GM12878 (cell line): ENCODE measurements around the gene ERFL.

Experiments
- MEF2B ChIP-seq: fragments of 450-650 bp; IDR thresholded peaks from 2 replicates; pipeline ENCODE4 v1.6.1; 2018; ENCODE audit warnings: mild to moderate bottlenecking, moderate library complexity; ENCODE audit not compliant: partially characterized antibody, poor library complexity, severe bottlenecking
- POLR2A ChIP-seq: IDR thresholded peaks from 2 replicates; pipeline ENCODE4 v1.6.1; 2011; ENCODE audit warnings: low read depth, mild to moderate bottlenecking, low read length
- ZZZ3 ChIP-seq: IDR thresholded peaks from 2 replicates; pipeline ENCODE4 v1.6.1; 2011; ENCODE audit warnings: low read depth; ENCODE audit not compliant: control insufficient read depth, insufficient read length
- TF ChIP-seq, protein P1 (sequence below), 3 experiments: IDR thresholded peaks in 2 of 3; conservative IDR thresholded peaks in 1 of 3; 2 replicates each; pipeline ENCODE4 v1.5.1; 2011; ENCODE audit warnings: low read depth in 3 of 3, low read length in 3 of 3, mild to moderate bottlenecking in 3 of 3, control low read depth in 2 of 3, moderate library complexity in 2 of 3, inconsistent platforms in 1 of 3, mixed read lengths in 1 of 3; ENCODE audit not compliant: control insufficient read depth in 2 of 3, insufficient read depth in 1 of 3; ENCODE audit errors: extremely low read depth in 1 of 3

GRCh38 chr19:41947091-41947490 is 18.8 kb upstream of the ERFL start:
- TF ChIP-seq, protein P1, sequence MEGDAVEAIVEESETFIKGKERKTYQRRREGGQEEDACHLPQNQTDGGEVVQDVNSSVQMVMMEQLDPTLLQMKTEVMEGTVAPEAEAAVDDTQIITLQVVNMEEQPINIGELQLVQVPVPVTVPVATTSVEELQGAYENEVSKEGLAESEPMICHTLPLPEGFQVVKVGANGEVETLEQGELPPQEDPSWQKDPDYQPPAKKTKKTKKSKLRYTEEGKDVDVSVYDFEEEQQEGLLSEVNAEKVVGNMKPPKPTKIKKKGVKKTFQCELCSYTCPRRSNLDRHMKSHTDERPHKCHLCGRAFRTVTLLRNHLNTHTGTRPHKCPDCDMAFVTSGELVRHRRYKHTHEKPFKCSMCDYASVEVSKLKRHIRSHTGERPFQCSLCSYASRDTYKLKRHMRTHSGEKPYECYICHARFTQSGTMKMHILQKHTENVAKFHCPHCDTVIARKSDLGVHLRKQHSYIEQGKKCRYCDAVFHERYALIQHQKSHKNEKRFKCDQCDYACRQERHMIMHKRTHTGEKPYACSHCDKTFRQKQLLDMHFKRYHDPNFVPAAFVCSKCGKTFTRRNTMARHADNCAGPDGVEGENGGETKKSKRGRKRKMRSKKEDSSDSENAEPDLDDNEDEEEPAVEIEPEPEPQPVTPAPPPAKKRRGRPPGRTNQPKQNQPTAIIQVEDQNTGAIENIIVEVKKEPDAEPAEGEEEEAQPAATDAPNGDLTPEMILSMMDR (IDR thresholded peaks at IDR 0.05 in 2 of 3, conservative IDR thresholded peaks at IDR 0.05 in 1 of 3; ENCODE audit: control insufficient read depth in 2 of 3, extremely low read depth in 1 of 3, insufficient read depth in 1 of 3, low read depth in 3 of 3, low read length in 3 of 3): no peak
- no peak for TF ChIP-seq ZZZ3
- TF ChIP-seq MEF2B: no peak
- no peak for TF ChIP-seq POLR2A
